GM12873 (cell line): ENCODE results near the gene ARHGAP4.

Source experiments
- CTCF ChIP-seq: IDR thresholded peaks from 2 replicates; pipeline ENCODE4 v1.5.1; 2012; ENCODE audit warnings: low read depth, mild to moderate bottlenecking, moderate library complexity, low read length, control low read depth; ENCODE audit not compliant: insufficient read depth; ENCODE audit errors: missing control alignments

Gene ARHGAP4

GRCh38 chrX:153927922-153928760 lies 2.1 kb upstream of the ARHGAP4 start:
- TF ChIP-seq CTCF: peak; percentile 3

- TF ChIP-seq CTCF: no peak
Measured at GRCh38 chrX:153927672-153927921, 1.5 kb upstream of the ARHGAP4 start.

GRCh38 chrX:153926858-153927671 lies 1.0 kb upstream of the ARHGAP4 start:
- TF ChIP-seq CTCF: peak; percentile 14

GRCh38 chrX:153926552-153926857 lies 441 bp upstream of the ARHGAP4 start:
- no peak for TF ChIP-seq CTCF

- TF ChIP-seq CTCF: no peak
Measured at GRCh38 chrX:153925387-153925738, 701 bp downstream of the ARHGAP4 start.

GRCh38 chrX:153924149-153924861 lies 1.8 kb downstream of the ARHGAP4 start:
- TF ChIP-seq CTCF: peak; percentile 34
